ENCODE measurements around the gene TEP1. TPM values are rescaled to one million over a fixed set of nuclear protein-coding genes. Genes with fewer than 3 reads are reported as not detected.

TEP1 gene
- polyA plus RNA-seq, 3 donors, result 2.3 to 78.9 (median 7.1) TPM

GRCh38 chr14:20456971-20457370 is 43.7 kb upstream of the TEP1 start:
- Mint-ChIP-seq H3K9me3 (peaks cover 0 to 2% (median 0%) of the 10 kb centered on the region in 7 donors), H3K4me1 (peaks cover 8% of the 10 kb centered on the region), H3K4me3 (no peak overlapping the region), H3K27me3 (ENCODE audit: low read depth in 3 of 3) (peaks cover 0 to 2% (median 0%) of the 10 kb centered on the region in 3 donors), H3K36me3 (peaks cover 40 to 44% of the 10 kb centered on the region in 2 donors), H3K27ac (peak overlapping the region in 2 of 7 donors; percentile 77 to 79)
- no peak overlapping the region for H3K9ac ChIP-seq (ENCODE audit: insufficient read depth, low read length, poor library complexity, severe bottlenecking)
- TF ChIP-seq, protein P1, sequence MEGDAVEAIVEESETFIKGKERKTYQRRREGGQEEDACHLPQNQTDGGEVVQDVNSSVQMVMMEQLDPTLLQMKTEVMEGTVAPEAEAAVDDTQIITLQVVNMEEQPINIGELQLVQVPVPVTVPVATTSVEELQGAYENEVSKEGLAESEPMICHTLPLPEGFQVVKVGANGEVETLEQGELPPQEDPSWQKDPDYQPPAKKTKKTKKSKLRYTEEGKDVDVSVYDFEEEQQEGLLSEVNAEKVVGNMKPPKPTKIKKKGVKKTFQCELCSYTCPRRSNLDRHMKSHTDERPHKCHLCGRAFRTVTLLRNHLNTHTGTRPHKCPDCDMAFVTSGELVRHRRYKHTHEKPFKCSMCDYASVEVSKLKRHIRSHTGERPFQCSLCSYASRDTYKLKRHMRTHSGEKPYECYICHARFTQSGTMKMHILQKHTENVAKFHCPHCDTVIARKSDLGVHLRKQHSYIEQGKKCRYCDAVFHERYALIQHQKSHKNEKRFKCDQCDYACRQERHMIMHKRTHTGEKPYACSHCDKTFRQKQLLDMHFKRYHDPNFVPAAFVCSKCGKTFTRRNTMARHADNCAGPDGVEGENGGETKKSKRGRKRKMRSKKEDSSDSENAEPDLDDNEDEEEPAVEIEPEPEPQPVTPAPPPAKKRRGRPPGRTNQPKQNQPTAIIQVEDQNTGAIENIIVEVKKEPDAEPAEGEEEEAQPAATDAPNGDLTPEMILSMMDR (IDR thresholded peaks at IDR 0.05), result no peak
- peak overlapping the region; percentile 80 for H3K4me2 ChIP-seq (replicated peaks; ENCODE audit: extremely low read depth, low read length, poor library complexity, severe bottlenecking)
- peaks cover 63 to 73% of the 10 kb centered on the region in 2 donors for H3K4me1 ChIP-seq (ENCODE audit: control insufficient read depth in 1 of 2, insufficient read depth in 2 of 2, low read length in 2 of 2)
- peak in 2 of 3 donors; percentile 25 to 49 for DNase-seq
- no peak overlapping the region for H2AFZ ChIP-seq (ENCODE audit: insufficient read depth, low read depth, low read length, poor library complexity, severe bottlenecking)
- no peak overlapping the region for H3K4me3 ChIP-seq (replicated peaks in 1 of 3; ENCODE audit: low read depth in 2 of 3, low read length in 3 of 3)
- H3K27ac ChIP-seq (ENCODE audit: low read depth in 1 of 2, low read length in 2 of 2), result peak overlapping the region; percentile 43 to 94
- WGBS (ENCODE audit: insufficient coverage), result 1% methylated on average over 11 of the region's 13 CpGs
- no peaks in the 10 kb centered on the region for H3K27me3 ChIP-seq (ENCODE audit: control insufficient read depth in 2 of 2, insufficient read depth in 2 of 2, low read length in 2 of 2)
- intact Hi-C loops (cut with micrococcal nuclease), result loop anchor here (5.0 to 10.0 kb wide), 2 partner anchors 112 to 805 kb away; partner anchors contain the start of gene PARP2 (in 2 of the 2)
- H3K9me3 ChIP-seq (replicated peaks in 1 of 2; ENCODE audit: control insufficient read depth in 1 of 2, insufficient read depth in 1 of 2, low read length in 2 of 2), result no peaks in the 10 kb centered on the region
- peaks cover 73% of the 10 kb centered on the region for H3K79me2 ChIP-seq (ENCODE audit: insufficient read depth, low read length)
- H3K36me3 ChIP-seq (replicated peaks in 1 of 2; ENCODE audit: control insufficient read depth in 1 of 2, insufficient read depth in 2 of 2, low read length in 2 of 2), result peaks cover 40 to 46% of the 10 kb centered on the region in 2 donors
- peaks cover 30% of the 10 kb centered on the region for H4K20me1 ChIP-seq (ENCODE audit: insufficient read depth, low read length)

- intact Hi-C loops (cut with micrococcal nuclease), result loop anchor here (5.0 to 10.0 kb wide), 2 partner anchors 111 to 807 kb away; partner anchors contain the start of gene PARP2 (in 2 of the 2)
- Histone ChIP-seq H3K9me3 (replicated peaks in 1 of 2; ENCODE audit: control insufficient read depth in 1 of 2, insufficient read depth in 1 of 2, low read length in 2 of 2) (no peaks in the 10 kb centered on the region), H3K27me3 (ENCODE audit: control insufficient read depth in 2 of 2, insufficient read depth in 2 of 2, low read length in 2 of 2) (no peaks in the 10 kb centered on the region), H3K4me2 (replicated peaks; ENCODE audit: extremely low read depth, low read length, poor library complexity, severe bottlenecking) (peak overlapping the region; percentile 80), H3K4me1 (ENCODE audit: control insufficient read depth in 1 of 2, insufficient read depth in 2 of 2, low read length in 2 of 2) (peaks cover 61 to 67% of the 10 kb centered on the region in 2 donors), H3K27ac (ENCODE audit: low read depth in 1 of 2, low read length in 2 of 2) (peak overlapping the region; percentile 85 to 94), H4K20me1 (ENCODE audit: insufficient read depth, low read length) (peaks cover 29% of the 10 kb centered on the region), H3K4me3 (replicated peaks in 1 of 3; ENCODE audit: low read depth in 2 of 3, low read length in 3 of 3) (peak overlapping the region; percentile 55 to 84 (median 79)), H3K9ac (ENCODE audit: insufficient read depth, low read length, poor library complexity, severe bottlenecking) (peak overlapping the region; percentile 79), H3K36me3 (replicated peaks in 1 of 2; ENCODE audit: control insufficient read depth in 1 of 2, insufficient read depth in 2 of 2, low read length in 2 of 2) (peaks cover 52 to 57% of the 10 kb centered on the region in 2 donors), H2AFZ (ENCODE audit: insufficient read depth, low read depth, low read length, poor library complexity, severe bottlenecking) (peak overlapping the region; percentile 90), H3K79me2 (ENCODE audit: insufficient read depth, low read length) (peaks cover 70% of the 10 kb centered on the region)
- peaks cover 50 to 54% of the 10 kb centered on the region in 2 donors for H3K36me3 Mint-ChIP-seq
- no peaks in the 10 kb centered on the region for H3K9me3 Mint-ChIP-seq
- peaks cover 5% of the 10 kb centered on the region for H3K4me1 Mint-ChIP-seq
- H3K4me3 Mint-ChIP-seq, result no peak overlapping the region
- no peak overlapping the region for H3K27ac Mint-ChIP-seq
- TF ChIP-seq, protein P1 (IDR thresholded peaks at IDR 0.05), result no peak
- WGBS (ENCODE audit: insufficient coverage), result under 1% methylated on average over 27 of the region's 39 CpGs
- peak in 1 of 3 donors; percentile 54 for DNase-seq
- H3K27me3 Mint-ChIP-seq (ENCODE audit: low read depth in 3 of 3), result no peaks in the 10 kb centered on the region
Observed at GRCh38 chr14:20455355-20456300, 42.3 kb upstream of the TEP1 start.

Data from CD14-positive monocyte (primary cell).